ENCODE measurements around the gene NDUFA13. TPM values are rescaled to one million over a fixed set of nuclear protein-coding genes. Genes with fewer than 3 reads are reported as not detected.
A peak's percentile ranks its signal among the peaks of the same experiment; 100 is the strongest.

NDUFA13 gene
- total and polyA plus RNA-seq, 4 experiments from 2014 or later = 191 to 316 (median 232) TPM

DNA sequence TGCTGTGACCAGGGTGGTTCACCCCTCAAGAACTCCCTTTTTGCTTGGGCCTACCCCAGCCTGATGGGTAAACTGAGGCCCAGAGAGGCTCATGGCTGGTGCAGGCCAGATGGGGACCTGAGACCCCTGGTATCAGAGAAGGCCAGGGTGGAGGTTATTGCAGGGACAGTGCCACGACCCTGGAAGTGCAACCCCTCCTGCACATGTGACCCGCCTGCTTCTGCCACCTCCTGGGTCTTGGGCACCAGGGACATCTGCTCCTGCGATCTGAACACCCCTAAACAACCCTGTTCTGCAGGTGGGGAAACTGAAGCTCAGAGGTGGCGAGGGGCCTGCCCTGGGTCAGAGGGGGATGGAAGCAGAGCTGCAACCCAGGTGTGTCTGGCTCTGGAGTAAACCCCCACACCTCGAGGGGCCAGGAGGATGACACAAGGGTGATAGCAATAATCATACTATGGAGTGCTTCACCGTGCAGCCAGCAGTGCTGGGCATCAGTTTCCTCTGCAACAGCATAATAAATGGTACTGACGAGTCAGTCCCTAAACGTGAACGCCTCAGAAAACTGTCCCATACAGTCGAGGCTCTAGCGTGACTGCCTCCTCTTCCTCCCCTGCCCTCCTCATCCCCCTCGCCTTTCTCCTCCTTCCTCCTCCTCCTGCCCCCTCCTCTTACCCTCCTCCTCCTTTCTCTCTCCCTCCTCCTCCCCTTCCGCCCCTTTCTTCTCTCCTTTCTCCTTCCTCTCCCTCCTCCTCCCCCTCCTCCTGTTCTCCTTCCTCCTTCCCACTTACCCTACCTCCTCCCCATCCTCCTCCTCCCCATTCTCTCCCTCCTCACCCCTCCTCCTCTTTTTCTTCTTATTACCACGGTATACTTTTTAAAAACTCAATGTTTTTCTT is 17.0 kb downstream of the NDUFA13 start:
- CTCF ChIA-PET (ENCODE audit: partially characterized antibody) = interaction anchor here (0.7 to 6.0 kb wide), 42 partner anchors 8 to 704 kb away, joined by 3 to 68 read pairs (median 4); partner anchors contain the start of genes ATP13A1, GMIP, LPAR2 and NDUFA13
- Histone ChIP-seq H3K36me3 (ENCODE audit: insufficient read depth, low read length) (peaks cover 3% of the 10 kb centered on the region), H3K27ac (ENCODE audit: low read depth, low read length) (no peak overlapping the region), H3K9me3 (ENCODE audit: control insufficient read depth in 1 of 2, low read length in 2 of 2) (no peaks in the 10 kb centered on the region), H3K4me3 (ENCODE audit: low read length in 2 of 2) (no peak overlapping the region), H3K27me3 (ENCODE audit: insufficient read depth, low read length) (no peaks in the 10 kb centered on the region), H3K4me1 (ENCODE audit: insufficient read depth, low read length) (peaks cover 12% of the 10 kb centered on the region)
- DNase-seq = peak in 2 of 5 donors; percentile 11 to 17
- intact Hi-C loops (cut with micrococcal nuclease) = loop anchor here (1.0 to 5.0 kb wide), 4 partner anchors 21 to 426 kb away; partner anchors contain the start of genes GMIP and ZNF14
- Mint-ChIP-seq H3K36me3 (peaks cover 9 to 17% of the 10 kb centered on the region in 2 donors), H3K27me3 (no peaks in the 10 kb centered on the region), H3K4me1 (peaks cover 6 to 33% (median 18%) of the 10 kb centered on the region in 4 donors), H3K4me3 (no peak overlapping the region), H3K27ac (peak overlapping the region in 3 of 7 donors; percentile 19 to 89 (median 81)), H3K9me3 (no peaks in the 10 kb centered on the region)
- POLR2A ChIA-PET (ENCODE audit: partially characterized antibody) = interaction anchor here (0.5 to 3.7 kb wide), 18 partner anchors 17 to 288 kb away, joined by 3 to 42 read pairs (median 4); partner anchors contain the start of genes ATP13A1, GMIP, NDUFA13 and TSSK6

DNA sequence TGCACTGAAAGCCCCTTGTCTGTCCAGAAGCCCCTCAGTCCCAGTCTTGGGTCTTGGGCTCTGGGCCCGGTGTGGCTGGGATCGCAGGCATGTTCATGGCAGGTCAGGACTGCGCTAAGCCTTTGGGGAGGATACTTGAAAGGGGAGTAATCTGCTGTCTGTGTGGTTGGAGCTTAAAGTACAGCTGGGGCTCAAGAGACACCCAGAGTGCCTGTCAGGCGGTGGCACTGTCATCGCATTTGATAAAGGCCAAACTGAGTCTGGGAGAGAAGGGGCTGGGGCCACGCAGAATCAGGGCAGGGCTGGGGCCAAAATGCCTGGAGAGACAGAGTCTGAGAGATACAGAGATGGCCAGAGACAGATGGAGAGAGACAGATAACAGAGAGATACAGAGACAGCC is 17.8 kb downstream of the NDUFA13 start:
- ChIA-PET POLR2A (ENCODE audit: partially characterized antibody) (no interaction called here), CTCF (ENCODE audit: partially characterized antibody) (interaction anchor here (3.0 to 6.0 kb wide), 3 partner anchors 21 to 425 kb away, joined by 25 to 68 read pairs (median 50); partner anchors contain the start of gene GMIP)
- Histone ChIP-seq H3K27me3 (ENCODE audit: insufficient read depth, low read length) (no peaks in the 10 kb centered on the region), H3K4me1 (ENCODE audit: insufficient read depth, low read length) (peaks cover 20% of the 10 kb centered on the region), H3K36me3 (ENCODE audit: insufficient read depth, low read length) (no peaks in the 10 kb centered on the region), H3K9me3 (ENCODE audit: control insufficient read depth in 1 of 2, low read length in 2 of 2) (no peaks in the 10 kb centered on the region), H3K4me3 (ENCODE audit: low read length in 2 of 2) (no peak overlapping the region), H3K27ac (ENCODE audit: low read depth, low read length) (no peak overlapping the region)
- Mint-ChIP-seq H3K4me1 (peaks cover 10 to 38% (median 22%) of the 10 kb centered on the region in 4 donors), H3K27ac (peak overlapping the region in 5 of 7 donors; percentile 6 to 90 (median 34)), H3K9me3 (no peaks in the 10 kb centered on the region), H3K4me3 (peak overlapping the region in 1 of 8 donors; percentile 63), H3K27me3 (peaks cover 0 to 1% of the 10 kb centered on the region in 2 donors), H3K36me3 (peaks cover 9 to 14% of the 10 kb centered on the region in 2 donors)
- peak in 1 of 5 donors; percentile 40 for DNase-seq
- intact Hi-C loops (cut with micrococcal nuclease) = loop anchor here (5.0 kb wide), 1 partner anchor 198 kb away; the partner anchor contains the start of gene ZNF14

DNA sequence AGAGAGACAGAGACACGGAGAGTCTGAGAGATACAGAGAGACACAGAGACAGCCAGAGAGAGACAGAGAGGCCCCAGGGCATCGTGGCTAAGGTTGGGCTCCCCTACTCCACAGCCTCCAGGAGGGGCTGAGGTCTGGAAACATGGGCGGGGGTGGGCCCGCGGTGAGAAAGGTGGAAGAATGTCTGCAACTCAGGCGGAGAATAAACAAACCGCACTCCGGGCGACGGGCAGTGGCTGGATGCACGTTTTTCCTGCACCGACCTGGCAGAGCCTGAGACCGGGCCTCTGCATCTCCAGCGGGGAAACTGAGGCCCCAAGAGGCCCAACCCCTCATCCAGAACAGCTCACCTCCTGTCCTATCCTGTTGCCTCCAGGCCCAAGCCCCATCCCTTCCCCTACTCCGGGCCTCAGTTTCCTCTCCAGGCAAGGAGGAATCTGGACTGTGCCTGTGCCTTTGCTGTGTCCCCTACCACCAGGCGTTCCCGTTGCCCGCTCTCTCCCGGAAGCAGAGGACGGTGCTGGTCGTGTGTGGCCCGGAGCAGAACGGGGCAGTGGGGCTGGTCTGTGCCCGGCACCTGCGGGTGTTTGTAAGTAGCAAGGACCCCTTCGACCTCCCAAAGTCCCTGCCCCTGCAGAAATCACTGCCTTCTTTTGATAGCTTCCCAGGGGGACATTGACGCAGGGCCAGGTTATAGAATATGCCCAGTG is 18.7 kb downstream of the NDUFA13 start:
- H3K27ac ChIP-seq (ENCODE audit: low read depth, low read length) = no peak overlapping the region
- CTCF ChIA-PET (ENCODE audit: partially characterized antibody) = interaction anchor here (1.0 to 6.0 kb wide), 4 partner anchors 16 to 424 kb away, joined by 3 to 68 read pairs (median 26); partner anchors contain the start of gene GMIP
- H3K36me3 Mint-ChIP-seq = peaks cover 6 to 12% of the 10 kb centered on the region in 2 donors
- no peaks in the 10 kb centered on the region for H3K27me3 ChIP-seq (ENCODE audit: insufficient read depth, low read length)
- no peaks in the 10 kb centered on the region for H3K36me3 ChIP-seq (ENCODE audit: insufficient read depth, low read length)
- peak overlapping the region in 3 of 7 donors; percentile 19 to 62 (median 34) for H3K27ac Mint-ChIP-seq
- no peaks in the 10 kb centered on the region for H3K9me3 Mint-ChIP-seq
- peaks cover 12 to 45% (median 28%) of the 10 kb centered on the region in 4 donors for H3K4me1 Mint-ChIP-seq
- H3K4me3 ChIP-seq (ENCODE audit: low read length in 2 of 2) = no peak overlapping the region
- no peak overlapping the region for H3K4me3 Mint-ChIP-seq
- POLR2A ChIA-PET (ENCODE audit: partially characterized antibody) = interaction anchor here (0.9 to 1.1 kb wide), 2 partner anchors 109 to 129 kb away, joined by 3 to 4 read pairs; partner anchors contain the start of gene GMIP
- intact Hi-C loops (cut with micrococcal nuclease) = loop anchor here (5.0 kb wide), 1 partner anchor 198 kb away; the partner anchor contains the start of gene ZNF14
- no peaks in the 10 kb centered on the region for H3K9me3 ChIP-seq (ENCODE audit: control insufficient read depth in 1 of 2, low read length in 2 of 2)
- peaks cover 23% of the 10 kb centered on the region for H3K4me1 ChIP-seq (ENCODE audit: insufficient read depth, low read length)
- peaks cover 0 to 1% of the 10 kb centered on the region in 2 donors for H3K27me3 Mint-ChIP-seq
- peak in 1 of 5 donors; percentile 24 for DNase-seq

DNA sequence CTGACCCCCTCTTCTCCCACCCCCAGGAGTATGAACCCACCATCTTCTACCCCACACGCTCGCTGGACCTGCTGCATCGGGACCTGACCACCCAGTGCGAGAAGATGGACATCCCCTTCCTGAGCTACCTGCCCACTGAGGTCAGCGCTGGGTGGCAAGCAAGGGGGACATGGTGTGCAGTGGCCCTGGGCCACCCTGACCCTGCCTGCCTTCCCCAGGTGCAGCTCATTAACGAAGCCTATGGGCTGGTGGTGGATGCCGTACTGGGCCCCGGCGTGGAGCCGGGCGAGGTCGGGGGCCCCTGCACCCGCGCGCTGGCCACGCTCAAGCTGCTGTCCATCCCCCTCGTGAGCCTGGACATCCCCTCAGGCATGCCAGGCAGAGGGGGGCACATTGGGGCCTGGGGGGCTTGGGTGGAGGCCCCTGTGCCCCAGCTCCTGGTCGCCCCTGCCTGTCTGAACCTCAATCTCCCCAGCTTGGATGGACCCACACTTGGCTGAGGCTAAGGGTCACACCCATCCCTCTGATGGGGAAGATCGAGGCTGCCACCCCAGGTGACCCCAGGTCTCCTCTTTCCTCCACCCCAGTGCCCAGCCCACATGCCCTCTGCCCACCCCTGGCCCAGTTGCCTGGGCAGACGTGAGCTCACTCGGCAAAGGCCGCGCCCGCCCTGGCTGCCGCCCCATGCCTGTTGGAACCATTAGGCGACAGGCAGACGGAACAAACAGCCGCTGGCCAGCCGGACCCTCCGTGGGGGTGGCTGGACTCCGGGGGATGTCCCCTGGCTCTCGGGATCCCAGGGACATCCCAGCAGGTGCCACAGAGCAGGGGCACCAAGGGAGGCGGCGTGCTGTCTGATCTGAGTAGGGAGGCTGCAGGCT is 19.5 kb downstream of the NDUFA13 start:
- Mint-ChIP-seq H3K27ac (peak overlapping the region in 3 of 7 donors; percentile 36 to 88 (median 82)), H3K27me3 (peaks cover 0 to 1% of the 10 kb centered on the region in 2 donors), H3K36me3 (peaks cover 6 to 10% of the 10 kb centered on the region in 2 donors), H3K4me3 (peak overlapping the region in 1 of 8 donors; percentile 25), H3K4me1 (peaks cover 13 to 47% (median 29%) of the 10 kb centered on the region in 4 donors), H3K9me3 (no peaks in the 10 kb centered on the region)
- ChIA-PET POLR2A (ENCODE audit: partially characterized antibody) (interaction anchor here (0.5 to 1.3 kb wide), 4 partner anchors 70 to 1199 kb away, joined by 3 to 5 read pairs (median 4); partner anchors contain the start of gene GMIP), CTCF (ENCODE audit: partially characterized antibody) (interaction anchor here (1.0 to 5.5 kb wide), 3 partner anchors 16 to 109 kb away, joined by 3 to 68 read pairs (median 3); partner anchors contain the start of gene GMIP)
- Histone ChIP-seq H3K27ac (ENCODE audit: low read depth, low read length) (no peak overlapping the region), H3K36me3 (ENCODE audit: insufficient read depth, low read length) (no peaks in the 10 kb centered on the region), H3K9me3 (ENCODE audit: control insufficient read depth in 1 of 2, low read length in 2 of 2) (no peaks in the 10 kb centered on the region), H3K4me3 (ENCODE audit: low read length in 2 of 2) (no peak overlapping the region), H3K4me1 (ENCODE audit: insufficient read depth, low read length) (peaks cover 23% of the 10 kb centered on the region), H3K27me3 (ENCODE audit: insufficient read depth, low read length) (no peaks in the 10 kb centered on the region)
- intact Hi-C loops (cut with micrococcal nuclease) = no loop called here
- peak in 1 of 5 donors; percentile 37 for DNase-seq

DNA sequence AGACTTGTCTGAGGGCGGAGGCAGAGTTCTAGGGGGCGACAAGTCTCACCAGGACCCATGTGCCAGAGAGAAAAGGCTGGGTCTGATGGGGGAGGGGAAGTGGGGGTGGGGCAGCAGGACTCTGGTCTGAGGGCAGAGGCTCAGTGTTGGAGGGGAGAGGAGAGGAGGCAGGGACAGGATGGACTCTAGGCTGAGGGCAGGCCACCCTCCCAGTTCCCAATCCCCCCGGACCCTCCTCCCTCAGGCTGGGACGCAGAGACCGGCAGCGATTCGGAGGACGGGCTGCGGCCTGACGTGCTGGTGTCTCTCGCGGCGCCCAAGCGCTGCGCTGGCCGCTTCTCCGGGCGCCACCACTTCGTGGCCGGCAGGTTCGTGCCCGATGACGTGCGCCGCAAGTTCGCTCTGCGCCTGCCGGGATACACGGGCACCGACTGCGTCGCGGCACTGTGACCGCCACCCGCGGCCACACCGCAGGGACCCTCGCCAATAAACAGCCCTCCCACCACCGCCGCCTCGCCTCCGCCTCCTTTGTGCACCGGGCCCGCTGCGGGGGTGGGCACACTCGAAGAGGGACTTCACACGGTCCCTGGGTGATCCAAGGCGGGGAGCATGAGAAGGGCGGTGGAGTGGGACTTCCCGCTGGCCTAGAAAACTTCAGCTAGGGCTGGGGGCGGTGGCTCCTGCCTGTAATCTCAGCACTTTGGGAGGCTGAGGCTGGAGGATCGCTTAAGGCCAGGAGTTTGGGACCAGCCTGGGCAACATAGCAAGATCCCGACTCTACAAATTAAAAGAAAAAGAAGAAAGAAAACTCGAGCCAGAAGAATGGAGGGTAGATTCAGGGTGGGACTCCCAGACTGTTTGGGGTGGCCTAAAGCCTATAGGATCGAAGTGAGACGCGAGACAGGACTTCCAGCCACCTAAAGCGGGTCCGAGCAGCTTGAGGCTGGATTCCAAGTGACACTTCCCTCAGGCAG is 21.3 kb downstream of the NDUFA13 start:
- ChIA-PET CTCF (ENCODE audit: partially characterized antibody) (no interaction called here), POLR2A (ENCODE audit: partially characterized antibody) (interaction anchor here (1.3 to 2.0 kb wide), 2 partner anchors 68 to 132 kb away, joined by 4 to 5 read pairs; partner anchors contain the start of gene ZNF101)
- H3K27me3 Mint-ChIP-seq = peaks cover 0 to 1% of the 10 kb centered on the region in 2 donors
- peaks cover 34% of the 10 kb centered on the region for H3K4me1 ChIP-seq (ENCODE audit: insufficient read depth, low read length)
- peaks cover 15 to 48% (median 33%) of the 10 kb centered on the region in 4 donors for H3K4me1 Mint-ChIP-seq
- DNase-seq = peak in 4 of 5 donors; percentile 21 to 66 (median 28)
- no peaks in the 10 kb centered on the region for H3K9me3 Mint-ChIP-seq
- H3K9me3 ChIP-seq (ENCODE audit: control insufficient read depth in 1 of 2, low read length in 2 of 2) = no peaks in the 10 kb centered on the region
- peaks cover 0 to 2% of the 10 kb centered on the region in 2 donors for H3K36me3 Mint-ChIP-seq
- peak overlapping the region; percentile 21 for H3K27ac ChIP-seq (ENCODE audit: low read depth, low read length)
- H3K27ac Mint-ChIP-seq = peak overlapping the region; percentile 32 to 90 (median 68)
- H3K4me3 ChIP-seq (ENCODE audit: low read length in 2 of 2) = no peak overlapping the region
- no peaks in the 10 kb centered on the region for H3K27me3 ChIP-seq (ENCODE audit: insufficient read depth, low read length)
- intact Hi-C loops (cut with micrococcal nuclease) = no loop called here
- H3K4me3 Mint-ChIP-seq = peak overlapping the region; percentile 61 to 91 (median 81)
- no peaks in the 10 kb centered on the region for H3K36me3 ChIP-seq (ENCODE audit: insufficient read depth, low read length)
